ENCODE measurements around the gene LRRC27.

The LRRC27 gene

GRCh38 chr10:132425029-132425756, 93.2 kb downstream of the LRRC27 start:
- ChIA-PET POLR2A (no interaction called here), CTCF (interaction anchor here (1.0 kb wide), 1 partner anchor 13 kb away, joined by 4 read pairs; no protein-coding TSS in a partner anchor)
- no peak for DNase-seq (ENCODE audit: extremely low spot score)
- TF ChIP-seq CTCF (IDR thresholded peaks at IDR 0.05; ENCODE audit: control extremely low read depth, extremely low read depth, low read depth, missing control alignments): no peak

GRCh38 chr10:132425757-132426155, 93.8 kb downstream of the LRRC27 start:
- TF ChIP-seq CTCF (IDR thresholded peaks at IDR 0.05; ENCODE audit: control extremely low read depth, extremely low read depth, low read depth, missing control alignments): no peak
- ChIA-PET POLR2A (no interaction called here), CTCF (no interaction called here)
- DNase-seq (ENCODE audit: extremely low spot score): no peak

- ChIA-PET POLR2A (no interaction called here), CTCF (no interaction called here)
- no peak for DNase-seq (ENCODE audit: extremely low spot score)
- no peak for TF ChIP-seq CTCF (IDR thresholded peaks at IDR 0.05; ENCODE audit: control extremely low read depth, extremely low read depth, low read depth, missing control alignments)
These were observed 95.2 kb downstream of the LRRC27 start for GRCh38 chr10:132427006-132427771.

GRCh38 chr10:132427939-132428367, 96.0 kb downstream of the LRRC27 start:
- CTCF ChIA-PET: no interaction called here
- TF ChIP-seq CTCF (IDR thresholded peaks at IDR 0.05; ENCODE audit: control extremely low read depth, extremely low read depth, low read depth, missing control alignments): no peak
- POLR2A ChIA-PET: no interaction called here
- DNase-seq (ENCODE audit: extremely low spot score): no peak

GRCh38 chr10:132428486-132428995, 96.5 kb downstream of the LRRC27 start:
- POLR2A ChIA-PET: no interaction called here
- DNase-seq (ENCODE audit: extremely low spot score): no peak
- TF ChIP-seq CTCF (IDR thresholded peaks at IDR 0.05; ENCODE audit: control extremely low read depth, extremely low read depth, low read depth, missing control alignments): no peak
- CTCF ChIA-PET: no interaction called here

All from GM10248 (cell line).